Subcutaneous abdominal adipose tissue (tissue), 5 donors: ENCODE measurements around the gene AJAP1.
"Not testable (repeated sequence)": the region's sequence is repeated elsewhere in the genome, so short reads cannot be mapped to it uniquely, and the experiment has no call there.

Experiments used
- H3K27ac ChIP-seq: one replicate; pipeline ENCODE4 v1.7.0; 2013; ENCODE audit warnings: low read depth, mild to moderate bottlenecking, inconsistent platforms, low read length, moderate library complexity
- H3K27me3 ChIP-seq, 5 donors: one replicate each; pipeline ENCODE4 v1.7.0; 2013; ENCODE audit warnings: low read length in 5 of 5, inconsistent platforms in 1 of 5; ENCODE audit not compliant: control insufficient read depth in 5 of 5, insufficient read depth in 4 of 5
- H3K36me3 ChIP-seq, 5 donors: one replicate each; pipeline ENCODE4 v1.7.0; 2013; ENCODE audit warnings: low read length in 5 of 5; ENCODE audit not compliant: control insufficient read depth in 5 of 5, insufficient read depth in 5 of 5
- H3K4me1 ChIP-seq, 5 donors: one replicate each; pipeline ENCODE4 v1.7.0; 2013; ENCODE audit warnings: low read length in 5 of 5, mild to moderate bottlenecking in 3 of 5, moderate library complexity in 1 of 5; ENCODE audit not compliant: control insufficient read depth in 5 of 5, insufficient read depth in 5 of 5
- H3K4me3 ChIP-seq, 5 donors: one replicate each; pipeline ENCODE4 v1.7.0; 2013; ENCODE audit warnings: low read length in 5 of 5, low read depth in 1 of 5
- H3K9ac ChIP-seq, 5 donors: one replicate each; pipeline ENCODE4 v1.7.0; 2013; ENCODE audit warnings: low read length in 5 of 5, mild to moderate bottlenecking in 4 of 5, moderate library complexity in 3 of 5
- H3K9me3 ChIP-seq, 5 donors: one replicate each; pipeline ENCODE4 v1.7.0; 2013; ENCODE audit warnings: low read length in 5 of 5; ENCODE audit not compliant: control insufficient read depth in 5 of 5
- donor health status: healthy.
- donor health status: healthy.
- donor health status: healthy.
- donor health status: healthy.
- donor health status: healthy.

AJAP1 gene

GRCh38 chr1:4664095-4664494 is 9.7 kb downstream of the AJAP1 start:
- Histone ChIP-seq H3K4me1 (peaks cover 0 to 2% (median 0%) of the 10 kb centered on the region in 5 donors), H3K27me3 (peaks cover 4 to 24% (median 13%) of the 10 kb centered on the region in 5 donors), H3K27ac (no peak overlapping the region), H3K4me3 (no peak overlapping the region), H3K9me3 (no peaks in the 10 kb centered on the region), H3K36me3 (no peaks in the 10 kb centered on the region), H3K9ac (no peak overlapping the region)

GRCh38 chr1:4664606-4665005 is 10.2 kb downstream of the AJAP1 start:
- no peak overlapping the region for H3K9ac ChIP-seq
- peaks cover 4 to 24% (median 12%) of the 10 kb centered on the region in 5 donors for H3K27me3 ChIP-seq
- no peaks in the 10 kb centered on the region for H3K36me3 ChIP-seq
- no peaks in the 10 kb centered on the region for H3K9me3 ChIP-seq
- H3K4me1 ChIP-seq = peaks cover 0 to 2% (median 0%) of the 10 kb centered on the region in 5 donors
- H3K4me3 ChIP-seq = no peak overlapping the region
- no peak overlapping the region for H3K27ac ChIP-seq

DNA sequence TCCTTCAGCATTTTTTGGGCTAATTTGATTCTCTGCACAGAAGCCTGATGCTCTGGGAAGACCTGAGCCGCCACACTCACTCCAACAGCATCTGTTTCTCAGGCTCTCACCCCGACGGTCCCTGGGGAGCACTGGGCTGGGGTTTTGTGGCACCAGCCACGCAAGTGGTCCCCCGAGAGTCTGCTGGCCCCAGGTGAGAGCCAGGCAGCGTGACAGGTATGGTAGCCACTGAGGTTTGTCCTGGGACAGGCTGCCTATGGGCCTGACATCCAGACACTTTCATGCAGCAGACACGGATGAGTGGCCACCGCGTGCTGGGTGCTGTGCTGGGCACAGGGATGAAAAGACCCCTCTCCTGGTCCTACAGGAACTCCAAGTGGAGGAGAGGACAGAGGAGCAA is 11.0 kb downstream of the AJAP1 start:
- Histone ChIP-seq H3K4me3 (no peak overlapping the region), H3K36me3 (no peaks in the 10 kb centered on the region), H3K9me3 (no peaks in the 10 kb centered on the region), H3K9ac (no peak overlapping the region), H3K27me3 (peaks cover under 1 to 17% (median 5%) of the 10 kb centered on the region in 5 donors), H3K4me1 (peaks cover 0 to 2% (median 0%) of the 10 kb centered on the region in 5 donors), H3K27ac (no peak overlapping the region)

- not testable (repeated sequence) for H3K27ac ChIP-seq, H3K36me3 ChIP-seq, H3K4me3 ChIP-seq, H3K4me1 ChIP-seq, H3K9ac ChIP-seq, H3K9me3 ChIP-seq
- peaks cover 0 to 15% (median 4%) of the 10 kb centered on the region in 5 donors for H3K27me3 ChIP-seq
Observed at GRCh38 chr1:4666683-4667082, 12.3 kb downstream of the AJAP1 start.

DNA sequence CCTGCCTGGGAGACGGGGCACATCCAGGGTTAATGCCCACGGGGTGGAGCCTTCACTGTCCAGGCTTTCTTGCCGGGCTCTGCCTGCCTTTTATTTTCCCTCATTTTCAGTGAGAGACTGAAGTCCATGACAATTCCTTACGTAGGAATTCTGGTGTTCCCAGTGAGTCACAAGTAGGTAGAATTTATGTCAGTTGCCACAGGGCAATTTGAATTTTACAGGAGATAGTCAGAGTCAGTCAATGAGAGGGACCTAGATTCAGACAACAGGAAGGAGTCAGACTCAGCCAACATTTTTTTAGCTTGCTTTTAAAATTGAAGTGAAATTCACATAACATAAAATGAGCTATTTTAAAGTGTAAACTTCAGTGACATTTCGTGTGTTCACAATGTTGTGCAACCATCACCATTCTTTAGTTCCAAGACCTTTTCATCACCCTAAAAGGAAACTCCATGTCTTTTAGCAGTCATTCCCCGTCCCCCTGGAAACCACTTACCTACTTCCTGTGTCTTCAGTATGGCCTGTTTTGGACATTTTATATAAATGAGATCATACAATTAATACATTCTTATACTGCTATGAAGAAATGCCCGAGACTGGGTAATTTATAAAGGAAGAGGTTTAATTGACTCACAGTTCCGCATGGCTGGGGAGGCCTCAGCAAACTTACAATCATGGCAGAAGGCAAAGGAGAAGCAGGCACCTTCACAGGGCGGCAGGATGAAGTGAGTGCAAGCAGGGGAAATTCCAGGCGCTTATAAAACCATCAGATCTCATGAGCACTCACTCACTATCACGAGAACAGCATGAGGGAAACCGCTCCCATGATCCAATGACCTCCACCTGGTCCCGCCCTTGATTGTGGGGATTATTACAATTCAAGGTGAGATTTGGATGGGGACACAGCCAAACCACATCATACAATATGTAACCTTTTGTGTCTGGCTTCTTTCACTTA is 14.6 kb downstream of the AJAP1 start:
- no peak overlapping the region for H3K4me3 ChIP-seq
- peaks cover 0 to 2% (median 0%) of the 10 kb centered on the region in 5 donors for H3K4me1 ChIP-seq
- no peaks in the 10 kb centered on the region for H3K36me3 ChIP-seq
- no peak overlapping the region for H3K9ac ChIP-seq
- no peaks in the 10 kb centered on the region for H3K9me3 ChIP-seq
- H3K27ac ChIP-seq = no peak overlapping the region
- peaks cover 0 to 17% (median 3%) of the 10 kb centered on the region in 5 donors for H3K27me3 ChIP-seq

- H3K9ac ChIP-seq = no peak overlapping the region
- H3K27ac ChIP-seq = no peak overlapping the region
- no peak overlapping the region for H3K4me3 ChIP-seq
- peaks cover 0 to 2% (median 0%) of the 10 kb centered on the region in 5 donors for H3K4me1 ChIP-seq
- H3K9me3 ChIP-seq = peaks cover 0 to 2% (median 0%) of the 10 kb centered on the region in 5 donors
- H3K27me3 ChIP-seq = peaks cover 0 to 10% (median 4%) of the 10 kb centered on the region in 5 donors
- H3K36me3 ChIP-seq = no peaks in the 10 kb centered on the region
Observed at GRCh38 chr1:4670265-4670664, 15.9 kb downstream of the AJAP1 start.

DNA sequence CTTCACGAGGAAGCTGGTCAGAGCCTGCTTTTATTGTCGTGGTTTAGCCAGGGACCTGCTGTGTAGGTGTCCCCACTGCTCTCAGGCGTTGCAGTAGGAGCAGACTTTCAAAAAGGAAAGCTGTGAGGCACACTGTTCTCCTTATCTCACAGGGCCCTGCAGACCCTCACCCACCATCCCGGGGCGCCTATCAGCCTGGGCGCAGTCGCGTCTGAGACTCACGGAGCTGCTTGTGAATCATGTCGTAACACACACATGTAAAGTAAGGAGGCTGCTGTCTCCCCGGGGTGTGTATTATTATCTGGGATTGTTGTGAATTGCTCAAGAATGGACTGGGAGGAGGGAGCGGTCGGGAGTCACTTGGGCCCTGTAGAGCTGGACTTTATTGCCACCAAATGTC is 17.4 kb downstream of the AJAP1 start:
- no peak overlapping the region for H3K27ac ChIP-seq

GRCh38 chr1:4673494-4673893 is 19.1 kb downstream of the AJAP1 start:
- Histone ChIP-seq H3K4me1 (no peaks in the 10 kb centered on the region), H3K36me3 (no peaks in the 10 kb centered on the region), H3K4me3 (no peak overlapping the region), H3K27me3 (peaks cover 0 to 9% (median 4%) of the 10 kb centered on the region in 5 donors), H3K9ac (no peak overlapping the region), H3K27ac (no peak overlapping the region), H3K9me3 (peaks cover 0 to 10% (median 8%) of the 10 kb centered on the region in 5 donors)

More for the DNA sequence above, 17.4 kb downstream of the AJAP1 start:
- Histone ChIP-seq H3K4me3 (no peak overlapping the region), H3K4me1 (peaks cover 0 to 2% (median 0%) of the 10 kb centered on the region in 5 donors), H3K9ac (no peak overlapping the region), H3K36me3 (no peaks in the 10 kb centered on the region), H3K9me3 (peaks cover 0 to 2% (median 0%) of the 10 kb centered on the region in 5 donors), H3K27me3 (peaks cover 0 to 6% (median 4%) of the 10 kb centered on the region in 5 donors)

GRCh38 chr1:4674117-4674516 is 19.7 kb downstream of the AJAP1 start:
- peaks cover 0 to 9% (median 4%) of the 10 kb centered on the region in 5 donors for H3K27me3 ChIP-seq
- H3K4me1 ChIP-seq = no peaks in the 10 kb centered on the region
- H3K9me3 ChIP-seq = peaks cover 0 to 16% (median 13%) of the 10 kb centered on the region in 5 donors
- H3K4me3 ChIP-seq = no peak overlapping the region
- no peak overlapping the region for H3K9ac ChIP-seq
- H3K36me3 ChIP-seq = no peaks in the 10 kb centered on the region
- no peak overlapping the region for H3K27ac ChIP-seq

DNA sequence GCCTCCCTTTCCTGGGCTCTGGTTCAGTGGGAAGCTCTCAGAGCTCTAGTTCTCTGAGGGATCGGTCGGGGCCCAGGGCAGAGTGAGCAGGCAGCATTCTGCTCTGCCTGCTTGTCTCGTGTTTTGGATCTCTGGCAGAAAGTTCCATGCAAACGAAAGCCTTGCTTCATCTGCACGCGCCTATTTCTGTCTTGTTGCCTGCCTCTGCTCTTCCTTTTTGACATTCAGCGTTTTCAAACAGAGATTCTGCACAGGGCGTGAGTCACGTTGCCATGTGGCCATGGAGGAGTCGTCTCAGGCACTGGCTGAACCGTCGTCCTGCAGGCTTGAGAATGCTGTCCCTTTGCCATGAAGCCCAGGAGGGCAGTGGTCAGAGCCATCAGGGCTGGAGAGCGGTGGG is 20.3 kb downstream of the AJAP1 start:
- Histone ChIP-seq H3K36me3 (no peaks in the 10 kb centered on the region), H3K27me3 (peaks cover 0 to 9% (median 4%) of the 10 kb centered on the region in 5 donors), H3K9me3 (peaks cover 0 to 21% (median 17%) of the 10 kb centered on the region in 5 donors), H3K27ac (no peak overlapping the region), H3K4me3 (no peak overlapping the region), H3K9ac (no peak overlapping the region), H3K4me1 (no peaks in the 10 kb centered on the region)
